Nephron (organoid): Measurements from ENCODE around the gene LOXHD1.

ENCODE experiments used
- H3K27ac Mint-ChIP-seq, 3 experiments: 2 replicates each; pipeline ENCODE4 v1.8.0; 2020; ENCODE audit warnings: mixed read lengths in 3 of 3, mild to moderate bottlenecking in 2 of 3, moderate library complexity in 1 of 3
- H3K27me3 Mint-ChIP-seq: 2 replicates; pipeline ENCODE4 v1.8.0; 2021; ENCODE audit warnings: low read depth, mild to moderate bottlenecking, moderate library complexity, mixed read lengths
- H3K36me3 Mint-ChIP-seq: 2 replicates; pipeline ENCODE4 v1.8.0; 2020; ENCODE audit warnings: low read depth, mixed read lengths
- H3K4me1 Mint-ChIP-seq: 2 replicates; pipeline ENCODE4 v1.8.0; 2020; ENCODE audit warnings: mixed read lengths
- H3K4me3 Mint-ChIP-seq, 3 experiments: 2 replicates each; pipeline ENCODE4 v1.8.0; 2020; ENCODE audit warnings: mild to moderate bottlenecking in 3 of 3, mixed read lengths in 3 of 3, moderate library complexity in 2 of 3
- H3K9me3 Mint-ChIP-seq: 2 replicates; pipeline ENCODE4 v1.8.0; 2020; ENCODE audit warnings: mixed read lengths
- CTCF ChIP-seq, 3 experiments: fragments of 200-600 bp; sonication (generic); IDR thresholded peaks; one replicate each; pipeline ENCODE4 v1.5.0; 2021; ENCODE audit warnings: antibody characterized with exemption in 3 of 3; ENCODE audit not compliant: unreplicated experiment in 3 of 3

Gene LOXHD1

DNA sequence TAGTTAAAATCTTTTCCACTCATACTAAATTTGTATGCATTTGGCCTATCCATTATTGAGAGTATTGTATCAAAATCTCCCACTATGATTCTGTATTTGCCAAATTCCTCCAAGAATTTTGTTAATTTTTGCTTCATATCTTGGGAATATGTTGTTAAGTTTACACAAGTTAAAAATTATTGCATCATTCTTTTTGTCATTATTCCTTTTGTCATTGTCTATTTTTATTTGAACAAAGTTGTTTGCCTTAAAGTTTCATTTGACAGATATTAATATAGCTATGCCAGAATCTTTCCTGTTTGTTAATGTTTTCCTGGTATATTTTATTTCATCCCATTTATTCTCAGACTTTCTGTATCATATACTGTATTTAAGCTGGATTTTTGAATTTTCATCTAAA, 41.3 kb downstream of the LOXHD1 start:
- Mint-ChIP-seq H3K4me3 (no peak overlapping the region), H3K9me3 (peaks cover 8% of the 10 kb centered on the region), H3K27ac (no peak overlapping the region), H3K36me3 (no peaks in the 10 kb centered on the region), H3K4me1 (no peaks in the 10 kb centered on the region), H3K27me3 (peaks cover 23% of the 10 kb centered on the region)
- TF ChIP-seq CTCF (IDR thresholded peaks at IDR 0.05; ENCODE audit: unreplicated experiment in 3 of 3) = no peak

DNA sequence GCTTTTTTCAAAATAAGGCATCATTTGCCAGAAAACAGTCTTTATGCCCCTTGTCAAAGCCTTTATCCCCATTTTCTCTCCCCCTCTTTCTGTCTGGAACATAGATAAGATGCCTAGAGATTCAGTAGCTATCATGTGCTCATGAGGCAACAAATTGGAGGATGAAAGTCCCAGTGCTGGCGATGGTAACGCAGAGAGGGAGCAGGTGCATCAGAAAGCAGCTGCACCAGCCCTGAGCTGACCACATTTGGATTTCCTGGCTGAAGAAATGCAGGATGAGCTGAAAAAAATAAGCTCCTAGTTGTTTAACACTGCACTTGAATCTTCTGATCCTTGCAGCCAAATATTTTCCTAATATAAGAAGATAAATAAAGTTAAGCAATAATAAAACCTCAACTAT, 48.0 kb downstream of the LOXHD1 start:
- no peak for TF ChIP-seq CTCF (IDR thresholded peaks at IDR 0.05; ENCODE audit: unreplicated experiment in 3 of 3)
- no peaks in the 10 kb centered on the region for H3K36me3 Mint-ChIP-seq
- H3K27me3 Mint-ChIP-seq = peaks cover 24% of the 10 kb centered on the region
- H3K4me1 Mint-ChIP-seq = no peaks in the 10 kb centered on the region
- H3K27ac Mint-ChIP-seq = no peak overlapping the region
- H3K4me3 Mint-ChIP-seq = no peak overlapping the region
- H3K9me3 Mint-ChIP-seq = no peaks in the 10 kb centered on the region

DNA sequence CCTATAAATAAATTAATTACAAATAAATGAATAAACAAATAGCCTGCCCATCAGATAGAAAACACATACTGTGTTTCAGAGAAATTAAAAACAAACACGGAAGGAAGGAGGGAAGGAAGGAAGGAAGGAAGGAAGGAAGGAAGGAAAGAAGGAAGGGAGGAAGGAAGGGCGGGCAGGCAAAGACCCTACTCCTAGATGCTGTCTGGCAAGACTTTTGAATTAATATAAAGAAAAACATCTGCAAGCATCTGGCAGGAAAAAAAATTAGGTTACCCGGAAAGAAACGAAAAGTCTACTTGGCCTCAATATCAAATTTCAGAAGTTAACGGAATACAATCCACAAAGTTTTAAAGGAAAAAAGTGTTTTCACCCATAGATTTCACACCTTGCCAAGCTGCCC, 49.1 kb downstream of the LOXHD1 start:
- Mint-ChIP-seq H3K36me3 (no peaks in the 10 kb centered on the region), H3K4me1 (no peaks in the 10 kb centered on the region), H3K4me3 (no peak overlapping the region), H3K27me3 (peaks cover 35% of the 10 kb centered on the region), H3K27ac (no peak overlapping the region), H3K9me3 (no peaks in the 10 kb centered on the region)
- no peak for TF ChIP-seq CTCF (IDR thresholded peaks at IDR 0.05; ENCODE audit: unreplicated experiment in 3 of 3)

DNA sequence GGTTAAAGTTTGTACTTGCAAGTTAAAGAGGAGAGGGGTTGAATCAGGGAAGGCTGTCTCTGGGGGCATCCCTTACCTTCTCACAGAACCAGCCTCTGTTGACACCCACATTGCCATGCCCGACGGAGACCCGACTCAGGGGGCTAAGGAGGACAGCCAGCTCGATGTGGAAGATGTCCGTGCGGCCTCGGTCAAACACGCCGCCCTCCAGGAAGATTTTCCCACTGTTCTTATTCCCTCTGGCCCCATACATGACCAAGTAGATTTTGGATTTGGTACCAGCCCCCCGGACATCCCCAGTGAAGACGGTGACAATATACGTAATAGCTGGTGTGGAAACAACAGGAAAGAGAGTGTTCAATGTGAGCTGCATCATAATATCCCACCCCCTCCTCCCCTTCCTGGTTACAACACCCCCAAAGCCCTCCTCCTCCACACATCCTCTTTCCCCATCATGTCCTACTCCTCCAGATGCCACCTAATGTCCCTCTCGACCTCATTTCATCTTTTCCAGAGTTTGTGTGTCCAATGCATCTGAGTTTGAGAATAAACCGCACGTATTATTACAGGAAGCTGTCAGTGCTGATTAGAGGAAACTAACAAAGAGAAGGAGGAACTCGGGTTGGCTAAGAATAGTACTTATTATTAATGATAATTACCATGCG, 55.7 kb downstream of the LOXHD1 start:
- H3K4me1 Mint-ChIP-seq = no peaks in the 10 kb centered on the region

DNA sequence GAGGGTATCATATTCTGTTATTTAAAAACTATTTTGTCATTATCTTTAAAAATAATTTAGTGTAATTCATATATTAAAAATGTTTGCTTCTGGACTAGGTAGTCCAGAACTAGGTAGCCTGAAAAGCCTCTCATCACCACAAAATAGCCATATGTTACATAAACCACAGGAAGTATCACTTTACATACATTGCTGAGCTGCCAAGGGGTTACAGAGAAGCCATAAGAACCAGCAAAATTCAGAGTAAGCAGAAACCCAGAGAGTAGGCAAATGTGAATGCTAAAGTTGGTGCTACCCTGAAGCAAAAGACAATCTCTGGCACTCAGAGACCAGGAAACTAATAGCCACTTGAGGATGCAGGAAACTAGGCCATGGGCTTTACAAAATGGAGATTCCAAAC, 60.9 kb downstream of the LOXHD1 start:
- Mint-ChIP-seq H3K9me3 (peaks cover 11% of the 10 kb centered on the region), H3K27me3 (peaks cover 9% of the 10 kb centered on the region), H3K36me3 (no peaks in the 10 kb centered on the region), H3K27ac (no peak overlapping the region), H3K4me3 (no peak overlapping the region), H3K4me1 (no peaks in the 10 kb centered on the region)
- TF ChIP-seq CTCF (IDR thresholded peaks at IDR 0.05; ENCODE audit: unreplicated experiment in 3 of 3) = no peak

More for the DNA sequence above, 55.7 kb downstream of the LOXHD1 start:
- Mint-ChIP-seq H3K27me3 (peaks cover 15% of the 10 kb centered on the region), H3K4me3 (peak overlapping the region in 1 of 3 experiments; percentile 17), H3K9me3 (peaks cover 9% of the 10 kb centered on the region), H3K27ac (peak overlapping the region in 1 of 3 experiments; percentile 25), H3K36me3 (no peaks in the 10 kb centered on the region)
- TF ChIP-seq CTCF (IDR thresholded peaks at IDR 0.05; ENCODE audit: unreplicated experiment in 3 of 3) = no peak

GRCh38 chr18:46591783-46592391, 65.1 kb downstream of the LOXHD1 start:
- Mint-ChIP-seq H3K4me1 (no peaks in the 10 kb centered on the region), H3K36me3 (no peaks in the 10 kb centered on the region), H3K4me3 (no peak overlapping the region), H3K27me3 (peaks cover 15% of the 10 kb centered on the region), H3K27ac (no peak overlapping the region), H3K9me3 (peaks cover 7% of the 10 kb centered on the region)
- no peak for TF ChIP-seq CTCF (IDR thresholded peaks at IDR 0.05; ENCODE audit: unreplicated experiment in 3 of 3)
